ENCODE data around the gene TIRAP. TPM values are rescaled to one million over a fixed set of nuclear protein-coding genes. Genes with fewer than 3 reads are reported as not detected.

The TIRAP gene
- total RNA-seq, 1 experiment from 2014 or later = 5.6 TPM

DNA sequence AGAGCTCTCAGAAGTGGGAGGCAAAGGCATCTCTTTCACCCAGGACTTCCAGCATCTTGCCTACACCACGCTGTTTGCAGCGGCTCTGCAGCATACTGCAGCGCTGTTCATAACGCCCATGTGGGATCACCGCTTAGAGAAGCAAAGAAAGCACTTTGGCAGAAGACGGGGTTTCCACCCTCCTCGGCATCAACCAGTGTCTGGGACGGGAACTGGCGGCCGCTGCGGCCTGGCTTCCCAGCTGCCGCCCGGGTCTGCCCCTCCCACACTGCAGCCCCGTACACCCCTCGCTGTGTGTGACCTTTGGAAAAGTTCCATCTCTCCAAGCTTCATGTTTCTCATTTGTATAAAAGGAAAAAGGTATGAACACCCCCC lies 545 bp upstream of the TIRAP start:
- DNase-seq (ENCODE audit: low spot score) (peak; percentile 57), ATAC-seq (peak; percentile 73)
- peaks cover 14% of the 10 kb centered on the region for H3K4me1 Mint-ChIP-seq
- H3K27me3 Mint-ChIP-seq (ENCODE audit: low read depth) = peaks cover 30% of the 10 kb centered on the region
- peaks cover 11% of the 10 kb centered on the region for H3K36me3 Mint-ChIP-seq
- TF ChIP-seq ZBTB21 (CRISPR knock-in tag; IDR thresholded peaks at IDR 0.05; ENCODE audit: borderline replicate concordance) = no peak
- TF ChIP-seq, protein P1, sequence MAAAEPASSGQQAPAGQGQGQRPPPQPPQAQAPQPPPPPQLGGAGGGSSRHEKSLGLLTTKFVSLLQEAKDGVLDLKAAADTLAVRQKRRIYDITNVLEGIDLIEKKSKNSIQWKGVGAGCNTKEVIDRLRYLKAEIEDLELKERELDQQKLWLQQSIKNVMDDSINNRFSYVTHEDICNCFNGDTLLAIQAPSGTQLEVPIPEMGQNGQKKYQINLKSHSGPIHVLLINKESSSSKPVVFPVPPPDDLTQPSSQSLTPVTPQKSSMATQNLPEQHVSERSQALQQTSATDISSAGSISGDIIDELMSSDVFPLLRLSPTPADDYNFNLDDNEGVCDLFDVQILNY (CRISPR knock-in tag; IDR thresholded peaks at IDR 0.05) = 0 out of 2 replicates have a peak, but pooled peaks have one; percentile 19
- no peak for TF ChIP-seq PRDM15 (CRISPR knock-in tag; IDR thresholded peaks at IDR 0.05)
- TF ChIP-seq MYBL2 (CRISPR knock-in tag; IDR thresholded peaks at IDR 0.05) = no peak
- TF ChIP-seq ATF6 (CRISPR knock-in tag; IDR thresholded peaks at IDR 0.05) = no peak
- CTCF ChIA-PET = interaction anchor here (1.8 kb wide), 1 partner anchor 11 kb away, joined by 6 read pairs; no protein-coding TSS in a partner anchor
- H3K27ac Mint-ChIP-seq = no peak overlapping the region
- H3K4me3 Mint-ChIP-seq = peak overlapping the region; percentile 88
- POLR2A ChIA-PET = interaction anchor here (0.6 kb wide), 1 partner anchor 827 kb away, joined by 4 read pairs; no protein-coding TSS in a partner anchor
- H3K9me3 Mint-ChIP-seq = no peaks in the 10 kb centered on the region

GRCh38 chr11:126284829-126285228 lies 1.9 kb downstream of the TIRAP start:
- H3K27ac Mint-ChIP-seq = no peak overlapping the region
- no peaks in the 10 kb centered on the region for H3K9me3 Mint-ChIP-seq
- peaks cover 30% of the 10 kb centered on the region for H3K27me3 Mint-ChIP-seq (ENCODE audit: low read depth)
- peaks cover 14% of the 10 kb centered on the region for H3K4me1 Mint-ChIP-seq
- DNase-seq (ENCODE audit: low spot score) (no peak), ATAC-seq (no peak)
- POLR2A ChIA-PET = no interaction called here
- no peak overlapping the region for H3K4me3 Mint-ChIP-seq
- H3K36me3 Mint-ChIP-seq = no peaks in the 10 kb centered on the region
- TF ChIP-seq ZSCAN18 (CRISPR knock-in tag; IDR thresholded peaks at IDR 0.05) (no peak), ZNF263 (CRISPR knock-in tag; IDR thresholded peaks at IDR 0.05; ENCODE audit: low read depth) (no peak), ERG (CRISPR knock-in tag; IDR thresholded peaks at IDR 0.05) (no peak), MXD4 (CRISPR knock-in tag; IDR thresholded peaks at IDR 0.05; ENCODE audit: borderline replicate concordance) (no peak), ESRRA (CRISPR knock-in tag; IDR thresholded peaks at IDR 0.05; ENCODE audit: borderline replicate concordance) (no peak), ATF3 (CRISPR knock-in tag; conservative IDR thresholded peaks at IDR 0.05) (no peak), ZNF532 (CRISPR knock-in tag; IDR thresholded peaks at IDR 0.05; ENCODE audit: borderline replicate concordance) (no peak), GRHL2 (CRISPR knock-in tag; IDR thresholded peaks at IDR 0.05; ENCODE audit: insufficient replicate concordance, severe bottlenecking) (no peak), NR2C2 (CRISPR knock-in tag; IDR thresholded peaks at IDR 0.05) (no peak), FOXJ3 (CRISPR knock-in tag; IDR thresholded peaks at IDR 0.05; ENCODE audit: borderline replicate concordance) (no peak), FOXK1 (CRISPR knock-in tag; IDR thresholded peaks at IDR 0.05) (no peak)
- TF ChIP-seq, protein P2, sequence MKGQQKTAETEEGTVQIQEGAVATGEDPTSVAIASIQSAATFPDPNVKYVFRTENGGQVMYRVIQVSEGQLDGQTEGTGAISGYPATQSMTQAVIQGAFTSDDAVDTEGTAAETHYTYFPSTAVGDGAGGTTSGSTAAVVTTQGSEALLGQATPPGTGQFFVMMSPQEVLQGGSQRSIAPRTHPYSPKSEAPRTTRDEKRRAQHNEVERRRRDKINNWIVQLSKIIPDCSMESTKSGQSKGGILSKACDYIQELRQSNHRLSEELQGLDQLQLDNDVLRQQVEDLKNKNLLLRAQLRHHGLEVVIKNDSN (CRISPR knock-in tag; IDR thresholded peaks at IDR 0.05) = no peak
- CTCF ChIA-PET = no interaction called here

All from WTC11 (cell line).